Hematopoietic multipotent progenitor cell treated with erythropoietin and hydrocortisone succinate and interleukin-3 and kit ligand, for 15 days (in vitro differentiated cells): ENCODE measurements around the gene ZNF292.
"Not testable (repeated sequence)": the region's sequence is repeated elsewhere in the genome, so short reads cannot be mapped to it uniquely, and the experiment has no call there.

Experiments
- DNase-seq: peaks from one replicate; pipeline ENCODE4 v3.0.0-alpha.2; 2015; ENCODE audit warnings: low spot score

ZNF292 gene

GRCh38 chr6:87213364-87213763 lies 58.0 kb downstream of the ZNF292 start:
- DNase-seq, result no peak

GRCh38 chr6:87214831-87215230 lies 59.5 kb downstream of the ZNF292 start:
- DNase-seq, result no peak

GRCh38 chr6:87220997-87221396 lies 65.6 kb downstream of the ZNF292 start:
- no peak for DNase-seq

GRCh38 chr6:87222676-87223075 lies 67.3 kb downstream of the ZNF292 start:
- DNase-seq, result no peak

GRCh38 chr6:87224971-87225370 lies 69.6 kb downstream of the ZNF292 start:
- DNase-seq, result no peak

- no peak for DNase-seq
Observed at GRCh38 chr6:87225511-87225910, 70.1 kb downstream of the ZNF292 start.

GRCh38 chr6:87225937-87226336 lies 70.6 kb downstream of the ZNF292 start:
- no peak for DNase-seq

- DNase-seq, result no peak
Observed at GRCh38 chr6:87230801-87231200, 75.4 kb downstream of the ZNF292 start.

- peak; percentile 56 for DNase-seq
Observed at GRCh38 chr6:87237804-87238203, 82.4 kb downstream of the ZNF292 start.

- not testable (repeated sequence) for DNase-seq
Observed at GRCh38 chr6:87239098-87239635, 83.8 kb downstream of the ZNF292 start.

GRCh38 chr6:87241304-87241703 lies 85.9 kb downstream of the ZNF292 start:
- DNase-seq, result no peak

- no peak for DNase-seq
Observed at GRCh38 chr6:87242311-87242710, 86.9 kb downstream of the ZNF292 start.

- no peak for DNase-seq
Observed at GRCh38 chr6:87243812-87244211, 88.4 kb downstream of the ZNF292 start.

- DNase-seq, result no peak
Observed at GRCh38 chr6:87244380-87244779, 89.0 kb downstream of the ZNF292 start.

GRCh38 chr6:87250019-87250418 lies 94.7 kb downstream of the ZNF292 start:
- no peak for DNase-seq

GRCh38 chr6:87251225-87251624 lies 95.9 kb downstream of the ZNF292 start:
- no peak for DNase-seq

GRCh38 chr6:87251725-87252124 lies 96.4 kb downstream of the ZNF292 start:
- no peak for DNase-seq

- DNase-seq, result no peak
Observed at GRCh38 chr6:87257046-87257445, 101.7 kb downstream of the ZNF292 start.

- DNase-seq, result no peak
Observed at GRCh38 chr6:87257565-87257964, 102.2 kb downstream of the ZNF292 start.

GRCh38 chr6:87257975-87258374 lies 102.6 kb downstream of the ZNF292 start:
- DNase-seq, result no peak

GRCh38 chr6:87259791-87260190 lies 104.4 kb downstream of the ZNF292 start:
- no peak for DNase-seq

GRCh38 chr6:87261534-87261933 lies 106.2 kb downstream of the ZNF292 start:
- no peak for DNase-seq

GRCh38 chr6:87264481-87264880 lies 109.1 kb downstream of the ZNF292 start:
- DNase-seq, result no peak

GRCh38 chr6:87274660-87275274 lies 119.4 kb downstream of the ZNF292 start:
- no peak for DNase-seq
